Right hindlimb (tissue), 1 donor: ENCODE results near the gene CYP27B1.
A peak's percentile ranks its signal among the peaks of the same experiment; 100 is the strongest.

Experiments
- DNase-seq: peaks from one replicate; pipeline ENCODE4 v3.0.0-alpha.2; 2018

CYP27B1 gene

DNA sequence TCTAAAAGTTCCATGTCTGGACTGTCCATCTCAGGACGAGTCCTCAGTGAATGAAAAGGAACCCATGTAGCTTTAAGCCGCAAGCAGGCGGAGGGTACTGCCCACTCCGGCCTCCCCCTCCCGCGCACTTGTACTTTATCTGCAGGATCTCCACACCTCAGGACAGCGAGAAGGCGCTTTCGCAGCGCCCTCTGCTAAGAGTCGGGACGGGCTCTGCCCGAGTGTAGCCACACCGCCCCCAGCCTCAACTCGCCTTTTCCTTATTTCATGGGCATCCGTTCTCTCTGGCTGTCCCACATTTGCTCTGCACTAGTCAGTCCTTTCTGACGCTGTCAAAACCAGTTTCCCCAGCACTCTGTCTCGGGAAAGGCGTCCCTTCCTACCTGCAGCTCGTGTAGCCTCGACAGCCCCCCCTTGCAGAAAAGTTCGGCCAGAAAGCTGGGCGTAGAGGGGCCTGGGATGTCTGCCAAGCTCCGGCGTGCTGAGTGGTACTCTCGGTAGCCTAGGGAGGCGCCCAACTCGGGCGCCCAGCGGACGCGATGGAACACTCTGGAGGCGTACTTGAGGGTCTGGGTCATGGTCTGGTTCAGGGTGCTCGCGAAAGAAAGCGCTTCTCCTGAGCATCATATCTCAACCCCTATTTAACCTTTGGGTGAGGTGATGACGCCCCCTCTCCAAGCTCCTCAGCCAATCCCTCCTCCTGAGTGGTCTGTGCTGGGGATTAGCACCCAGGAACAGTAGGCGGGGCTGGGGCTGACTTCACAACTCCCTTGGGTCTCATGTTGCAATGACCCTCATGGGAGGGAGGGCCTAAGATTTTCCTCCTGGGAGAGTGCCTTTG lies at the start of gene CYP27B1:
TSS of gene CYP27B1 (minus strand) at position 615 of the 841 bp plus-strand sequence. CDS start at position 578, 37 bp downstream.
- peak; percentile 48 for DNase-seq

GRCh38 chr12:57816001-57816854 lies 49.4 kb upstream of the CYP27B1 start:
- no peak for DNase-seq

DNA sequence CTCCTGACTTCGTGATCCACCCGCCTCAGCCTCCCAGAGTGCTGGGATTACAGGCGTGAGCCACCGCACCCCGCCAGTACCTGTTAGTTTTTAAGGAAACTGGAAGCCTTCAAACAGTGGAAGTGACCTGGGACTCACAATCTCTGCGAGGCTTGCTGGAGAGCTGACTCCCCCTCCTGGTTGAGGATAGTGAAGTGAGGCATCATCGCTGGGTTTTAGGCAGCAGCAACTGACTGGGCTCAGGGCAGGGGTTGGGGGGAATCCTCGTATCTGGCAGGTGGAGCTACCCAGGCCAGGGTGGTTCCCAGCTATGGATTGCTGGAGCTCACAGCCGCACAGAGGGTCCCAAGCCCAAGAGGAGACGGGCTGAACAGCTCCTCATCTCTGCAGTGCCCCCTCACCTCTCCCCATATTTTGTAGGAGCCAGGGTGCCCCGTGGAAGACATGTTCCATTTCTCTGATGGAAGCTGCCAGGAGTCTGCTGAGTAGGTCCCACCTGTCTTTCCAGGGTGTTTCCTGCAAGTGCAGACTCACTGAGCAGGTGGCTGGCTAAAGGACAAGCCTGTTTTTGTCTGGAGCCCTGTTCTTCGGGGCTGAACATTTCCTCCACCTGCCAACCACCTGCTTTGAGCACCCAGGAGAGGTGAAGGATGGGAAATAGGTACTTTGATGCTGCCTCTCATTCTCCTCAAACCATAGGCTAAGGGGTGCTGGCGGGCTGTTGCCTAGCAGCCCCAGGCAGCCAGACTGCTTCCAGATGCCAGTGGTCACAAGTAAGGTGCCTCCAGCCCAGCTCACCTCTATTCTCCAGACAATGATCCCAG lies 48.5 kb upstream of the CYP27B1 start:
- no peak for DNase-seq

DNA sequence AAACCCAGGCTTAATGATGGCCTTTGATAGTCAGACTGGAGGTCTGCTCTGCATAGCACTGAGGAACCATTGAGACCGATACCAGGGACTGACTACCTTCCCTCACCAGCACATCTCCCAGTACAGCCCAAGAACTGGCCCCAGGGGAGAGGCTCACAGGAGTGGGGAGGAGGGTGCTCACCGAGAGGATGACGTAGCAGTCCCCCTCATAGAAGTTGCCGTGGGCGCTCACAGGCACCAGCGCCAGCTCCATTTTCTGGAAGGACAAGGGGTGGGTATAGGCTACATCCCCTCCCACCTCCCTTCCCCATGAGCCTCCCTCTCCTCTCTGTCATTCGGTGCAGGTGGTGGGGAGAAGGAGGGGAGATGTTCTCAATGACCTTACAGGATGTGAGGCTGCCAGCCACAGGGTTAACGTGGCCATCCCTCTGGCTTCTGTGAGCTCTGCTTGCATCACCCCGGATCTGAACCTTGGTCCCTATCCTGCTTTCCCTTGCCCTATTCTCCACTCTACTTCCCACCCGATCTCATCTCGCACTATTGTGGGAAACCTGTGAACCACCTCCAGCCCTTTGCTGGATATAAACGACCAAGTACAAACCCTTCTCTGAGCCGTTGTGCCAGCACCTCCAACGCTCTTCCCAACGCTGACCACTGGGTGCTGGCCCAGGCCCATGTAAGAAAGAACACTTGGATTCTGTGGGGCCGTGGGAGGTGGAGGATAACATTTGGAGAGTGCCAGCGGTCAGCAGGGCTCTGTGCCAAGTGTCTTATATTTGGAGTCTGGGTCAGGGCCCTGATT lies 47.3 kb upstream of the CYP27B1 start:
- no peak for DNase-seq

DNA sequence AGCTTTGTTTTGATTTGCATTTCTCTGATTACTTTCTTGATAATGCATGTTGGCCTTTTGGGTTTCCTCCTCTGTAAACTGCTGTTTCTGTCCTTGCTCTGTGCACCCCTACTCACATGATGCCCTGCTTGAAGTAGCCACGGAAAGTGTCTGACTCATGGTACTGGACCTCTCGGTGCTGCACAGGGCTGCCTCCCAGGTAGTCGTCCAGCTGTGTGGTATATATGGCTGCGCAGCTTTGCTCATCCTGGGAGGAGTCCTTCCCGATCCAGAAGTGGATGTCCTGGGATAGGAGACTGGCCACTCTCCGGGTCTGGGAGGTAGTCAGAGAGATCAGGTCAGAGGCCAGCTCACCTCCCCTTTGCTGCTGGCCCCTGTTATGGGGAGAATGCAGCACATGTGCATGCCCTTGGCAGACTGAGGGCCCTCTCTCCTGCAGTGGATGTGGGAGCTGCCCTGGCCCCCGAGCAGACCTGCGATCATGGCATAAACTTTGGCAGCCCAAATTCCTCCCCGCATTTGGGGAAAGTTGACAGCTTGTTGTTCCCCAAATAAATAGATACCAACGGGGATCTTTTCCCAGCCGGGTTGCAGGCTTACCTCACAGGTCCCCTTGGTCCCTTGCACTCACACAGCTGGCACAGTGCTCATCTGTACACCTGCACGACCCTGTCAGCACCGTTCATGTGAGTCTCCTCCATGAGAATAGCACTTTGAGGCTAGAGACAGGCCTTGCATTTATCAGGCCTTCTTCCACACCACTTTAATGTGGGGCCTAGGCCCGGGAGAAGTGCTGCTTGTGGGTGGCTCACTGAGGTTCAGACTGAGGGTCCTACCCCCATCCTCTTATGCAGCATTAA lies 46.5 kb upstream of the CYP27B1 start:
- DNase-seq: no peak

DNA sequence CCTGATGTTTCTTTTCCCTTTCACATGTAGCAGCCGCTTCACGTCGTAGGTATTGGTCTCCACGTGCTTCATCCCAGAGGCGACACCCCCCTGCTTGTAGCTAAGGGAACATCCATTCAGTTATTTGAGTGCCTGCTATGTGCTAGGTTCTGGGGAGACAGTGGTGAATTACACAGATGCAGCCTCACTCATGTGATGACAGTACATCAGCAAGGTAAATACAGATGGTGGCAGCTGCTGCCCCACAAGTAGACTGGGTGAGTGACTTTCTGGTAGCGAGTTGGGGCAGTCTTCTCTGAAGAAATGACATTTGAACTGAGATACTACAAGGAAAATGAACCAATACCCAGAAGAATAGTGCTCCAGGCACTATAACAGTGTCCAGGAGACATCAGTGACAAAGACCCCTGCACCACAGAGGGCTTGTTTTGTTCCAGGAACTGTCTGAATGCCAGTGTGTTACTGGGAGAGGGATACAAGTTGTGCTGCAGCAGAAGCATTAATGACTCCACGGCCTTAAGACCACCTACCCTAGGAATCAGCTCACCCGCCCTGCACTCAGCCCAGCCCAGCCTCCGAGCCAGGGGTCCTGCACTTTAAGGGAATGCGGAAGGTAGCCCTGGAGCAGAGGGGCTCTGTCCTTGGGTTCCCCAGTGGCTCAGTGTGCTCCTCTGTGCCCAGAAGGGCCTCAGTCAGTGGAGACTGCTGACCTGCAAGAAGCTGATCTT lies 44.3 kb upstream of the CYP27B1 start:
- no peak for DNase-seq

DNA sequence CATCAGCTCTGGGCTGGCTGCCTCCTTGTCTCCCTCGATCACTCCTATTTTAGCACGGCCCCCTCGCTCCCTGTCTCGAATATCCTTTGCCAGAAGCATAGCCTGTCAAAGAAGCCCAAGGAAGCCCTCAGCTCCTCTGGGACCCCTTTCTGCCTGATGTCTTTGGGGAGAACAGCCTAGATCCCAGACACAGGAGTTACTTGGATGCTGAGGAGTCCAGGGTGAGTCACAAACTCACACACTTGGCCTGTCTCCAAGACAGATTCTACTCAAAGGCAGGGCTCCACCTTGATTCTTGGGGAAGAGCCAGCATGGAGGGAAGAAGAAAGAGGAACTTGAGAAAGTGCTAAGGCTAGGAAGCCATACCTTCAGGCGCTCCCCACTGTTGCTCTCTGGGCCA lies 43.6 kb upstream of the CYP27B1 start:
- DNase-seq: no peak

DNA sequence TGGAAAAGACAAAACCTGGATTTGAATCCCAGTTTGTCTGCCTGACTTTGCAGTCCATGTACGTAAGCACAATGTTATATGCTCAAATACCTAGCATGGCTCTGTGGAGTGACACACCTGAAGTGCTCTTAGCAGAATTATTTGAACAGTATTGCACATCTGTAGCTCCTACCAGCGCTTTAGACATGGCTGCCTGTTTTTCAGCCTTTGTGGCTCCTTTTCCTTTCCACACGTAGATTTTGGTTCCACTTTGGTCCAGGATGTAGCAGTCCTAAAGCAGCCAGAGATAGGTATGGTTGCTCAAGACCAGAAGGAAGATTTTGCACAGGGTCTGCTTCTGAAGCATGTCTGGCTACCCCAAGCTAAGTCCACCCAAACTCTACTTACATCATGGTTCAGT lies 42.5 kb upstream of the CYP27B1 start:
- DNase-seq: no peak

- no peak for DNase-seq
These were observed 41.5 kb upstream of the CYP27B1 start for GRCh38 chr12:57808351-57808750.

DNA sequence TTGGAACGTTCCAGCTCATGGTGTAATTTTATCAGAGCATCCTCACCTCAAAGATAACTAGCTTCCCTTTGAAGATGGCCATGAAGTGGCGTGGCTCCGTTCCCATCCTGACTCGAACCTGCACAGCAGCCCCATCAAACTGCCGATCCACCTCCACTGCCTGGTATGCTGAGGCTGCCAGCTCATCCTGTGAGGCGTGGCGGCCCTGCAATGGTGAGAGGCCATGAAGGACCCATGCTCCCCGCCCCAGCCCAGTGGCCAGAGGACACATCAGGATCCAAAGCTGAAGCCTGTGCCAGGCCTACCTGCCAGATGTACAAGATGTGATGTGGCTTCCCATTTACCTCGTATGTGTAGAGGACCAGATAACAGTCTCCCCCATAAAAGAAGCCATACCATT lies 40.4 kb upstream of the CYP27B1 start:
- no peak for DNase-seq

- no peak for DNase-seq
These were observed 39.8 kb upstream of the CYP27B1 start for GRCh38 chr12:57806677-57807076.

- DNase-seq: peak; percentile 41
These were observed 36.5 kb upstream of the CYP27B1 start for GRCh38 chr12:57803319-57803893.

DNA sequence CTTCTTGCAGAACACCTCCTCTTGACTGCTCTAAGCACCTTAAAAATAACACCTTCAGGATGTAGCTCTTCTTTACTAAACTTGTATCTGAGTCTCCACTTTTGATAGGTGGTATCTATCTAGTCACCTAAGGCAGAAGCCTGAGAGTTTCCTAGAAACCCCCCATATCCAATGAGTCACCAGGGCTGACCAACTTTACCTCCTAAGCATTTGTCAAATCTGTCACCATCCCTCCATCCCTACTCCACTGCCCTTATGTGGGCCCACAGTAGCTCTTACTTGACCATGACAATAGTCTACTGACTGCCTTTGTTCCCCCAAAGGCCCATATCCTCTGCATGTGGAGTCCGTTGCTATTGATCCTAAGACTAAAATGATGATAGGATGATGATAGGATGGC lies 35.7 kb upstream of the CYP27B1 start:
- DNase-seq: no peak

- no peak for DNase-seq
These were observed 34.1 kb upstream of the CYP27B1 start for GRCh38 chr12:57800965-57801364.

- no peak for DNase-seq
These were observed 31.1 kb upstream of the CYP27B1 start for GRCh38 chr12:57797933-57798332.

DNA sequence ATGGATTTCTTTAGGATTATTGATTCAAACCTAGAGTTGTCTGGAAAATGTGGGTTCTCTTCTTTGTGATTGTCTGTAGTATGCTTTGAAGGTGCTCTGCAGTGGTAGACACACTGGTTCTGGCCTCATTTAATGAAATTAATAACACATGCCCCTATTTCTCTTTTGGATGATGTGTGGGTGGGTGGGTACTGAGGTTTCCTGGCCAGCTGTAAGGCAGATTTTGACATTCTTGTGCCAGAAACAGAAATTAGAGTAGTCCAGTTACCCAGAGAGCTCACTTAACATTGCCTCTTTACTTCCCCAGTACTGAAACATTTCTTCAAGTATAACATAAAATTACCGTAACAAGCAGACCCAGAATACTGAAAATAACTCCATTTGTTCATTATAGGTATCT lies 30.1 kb upstream of the CYP27B1 start:
- DNase-seq: no peak

DNA sequence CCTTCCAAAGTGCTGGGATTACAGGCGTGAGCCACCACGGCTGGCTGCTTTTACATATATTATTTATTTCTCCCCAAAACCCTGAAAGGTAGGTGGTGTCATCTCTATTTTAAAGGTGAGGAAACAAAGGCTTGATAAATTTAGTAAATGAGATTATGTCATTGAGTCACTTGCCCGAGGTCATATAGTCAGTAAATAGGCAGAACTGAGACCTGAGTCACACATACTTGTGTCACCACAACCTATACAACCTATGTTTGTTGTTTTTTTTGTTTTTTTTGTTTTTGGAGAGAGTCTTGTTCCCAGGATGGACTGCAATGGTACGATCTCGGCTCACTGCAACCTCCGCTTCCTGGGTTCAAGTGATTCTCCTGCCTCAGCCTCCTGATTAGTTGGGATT lies 28.5 kb upstream of the CYP27B1 start:
- no peak for DNase-seq

GRCh38 chr12:57793920-57794319 lies 27.0 kb upstream of the CYP27B1 start:
- DNase-seq: no peak

DNA sequence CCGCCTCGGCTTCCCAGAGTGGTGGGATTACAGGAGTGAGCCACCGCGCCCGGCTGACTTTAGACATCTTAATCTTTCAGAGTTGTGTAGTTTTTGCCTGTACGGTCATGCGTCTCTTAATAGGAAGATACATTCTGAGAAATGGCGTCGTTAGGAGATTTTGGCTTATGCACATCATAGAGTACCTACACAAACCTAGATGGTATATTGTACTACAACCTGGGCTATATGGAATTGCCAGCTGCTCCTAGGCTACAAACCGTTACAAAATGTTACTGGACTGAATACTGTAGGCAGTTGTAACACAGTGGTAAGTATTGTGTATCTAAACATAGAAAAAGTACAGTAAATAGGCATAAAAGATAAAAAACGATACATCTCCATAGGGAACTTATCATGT lies 17.0 kb upstream of the CYP27B1 start:
- DNase-seq: no peak

GRCh38 chr12:57783466-57783801 lies 16.6 kb upstream of the CYP27B1 start:
- no peak for DNase-seq
